B cell (primary cell): ENCODE results near the gene EFNA1. TPM values are rescaled to one million over a fixed set of nuclear protein-coding genes. Genes with fewer than 3 reads are reported as not detected.
"Not testable (repeated sequence)": the region's sequence is repeated elsewhere in the genome, so short reads cannot be mapped to it uniquely, and the experiment has no call there.

Experiments used
- ATAC-seq: fragments of 200-7000 bp; cut with Tn5 transposase; one replicate; pipeline ENCODE4 v1.10.0; 2021; ENCODE audit warnings: low read depth, mild to moderate bottlenecking, moderate number of reproducible peaks, moderate library complexity
- CTCF ChIA-PET: fragments of 350-600 bp; sonication (Branson Sonifier 250); formaldehyde crosslinking; loops from one replicate; lab custom pipeline; 2021; ENCODE audit warnings: antibody characterized with exemption, inconsistent platforms; lab: Charles Lee
- POLR2A ChIA-PET: fragments of 350-600 bp; sonication (Branson Sonifier 250); formaldehyde crosslinking; loops from one replicate; lab custom pipeline; 2021; ENCODE audit warnings: antibody characterized with exemption; lab: Charles Lee
- DNase-seq: peaks from one replicate; pipeline ENCODE4 v3.0.0; 2013
- H2AFZ ChIP-seq: 2 replicates; pipeline ENCODE4 v1.6.1; 2012; ENCODE audit warnings: mild to moderate bottlenecking, low read depth, low read length; ENCODE audit not compliant: insufficient read depth, poor library complexity, severe bottlenecking
- H3K27ac ChIP-seq, 2 donors: 1 replicate in 1 of 2; 2 replicates in 1 of 2; pipeline ENCODE4 v1.5.1; 2012 to 2013; ENCODE audit warnings: low read length in 2 of 2, mild to moderate bottlenecking in 2 of 2, moderate library complexity in 1 of 2
- H3K27me3 ChIP-seq, 4 experiments: fragments of 200-600 bp in 1 of 4; sonication (generic) in 1 of 4; replicated peaks in 1 of 4; 1 replicate in 2 of 4; 2 replicates in 2 of 4; pipeline versions ENCODE4 v1.6.1 to v1.7.0; 2013 to 2016; ENCODE audit warnings: low read length in 3 of 4, mild to moderate bottlenecking in 2 of 4, mixed read lengths in 1 of 4, moderate library complexity in 1 of 4; ENCODE audit not compliant: insufficient read depth in 4 of 4, control insufficient read depth in 3 of 4; ENCODE audit errors: control extremely low read depth in 1 of 4
- H3K36me3 ChIP-seq, 2 experiments: replicated peaks in 1 of 2; 1 replicate in 1 of 2; 2 replicates in 1 of 2; pipeline versions ENCODE4 v1.6.1 to v1.7.1; 2013; ENCODE audit warnings: low read length in 1 of 2; ENCODE audit not compliant: insufficient read depth in 2 of 2, control insufficient read depth in 1 of 2; ENCODE audit errors: control extremely low read depth in 1 of 2, extremely low read depth in 1 of 2
- H3K4me1 ChIP-seq, 2 donors: fragments of 200-600 bp in 1 of 2; sonication (generic) in 1 of 2; 1 replicate in 1 of 2; 2 replicates in 1 of 2; pipeline versions ENCODE4 v1.5.1 to v1.6.1; 2013 to 2017; ENCODE audit warnings: low read length in 2 of 2; ENCODE audit not compliant: control insufficient read depth in 2 of 2, insufficient read depth in 2 of 2
- H3K4me2 ChIP-seq: replicated peaks from 2 replicates; pipeline ENCODE3; 2012; ENCODE audit warnings: mild to moderate bottlenecking, low read depth, low read length; ENCODE audit not compliant: poor library complexity, severe bottlenecking
- H3K4me3 ChIP-seq, 5 experiments: fragments of 200-600 bp in 1 of 5; sonication (generic) in 1 of 5; 1 replicate in 3 of 5; 2 replicates in 2 of 5; pipeline versions ENCODE4 v1.5.1 to v1.7.0; 2011 to 2016; ENCODE audit warnings: low read length in 4 of 5, mild to moderate bottlenecking in 4 of 5, low read depth in 2 of 5, control low read depth in 1 of 5, moderate library complexity in 1 of 5; ENCODE audit not compliant: insufficient read depth in 1 of 5; ENCODE audit errors: control extremely low read depth in 1 of 5, extremely low read depth in 1 of 5
- H3K79me2 ChIP-seq: fragments of 200-600 bp; sonication (generic); one replicate; pipeline ENCODE4 v1.6.0; 2016; ENCODE audit warnings: low read length; ENCODE audit not compliant: control insufficient read depth, insufficient read depth
- H3K9ac ChIP-seq: fragments of 200-600 bp; sonication (generic); 2 replicates; pipeline ENCODE4 v1.6.1; 2017; ENCODE audit warnings: mild to moderate bottlenecking, low read length, moderate library complexity
- H3K9me3 ChIP-seq, 3 donors: one replicate each; pipeline versions ENCODE4 v1.6.1 to v1.7.1; 2013; ENCODE audit warnings: low read length in 2 of 3; ENCODE audit not compliant: control insufficient read depth in 2 of 3, insufficient read depth in 1 of 3; ENCODE audit errors: control extremely low read depth in 1 of 3
- H4K20me1 ChIP-seq: 2 replicates; pipeline ENCODE4 v1.6.0; 2012; ENCODE audit warnings: mild to moderate bottlenecking, low read length; ENCODE audit not compliant: insufficient read depth, control insufficient read depth, poor library complexity, severe bottlenecking
- H3K27ac Mint-ChIP-seq: one replicate; pipeline ENCODE4 v1.8.0; 2021; ENCODE audit warnings: mixed read lengths
- H3K27me3 Mint-ChIP-seq: one replicate; pipeline ENCODE4 v1.8.0; 2021; ENCODE audit warnings: mixed read lengths
- H3K4me1 Mint-ChIP-seq: one replicate; pipeline ENCODE4 v1.8.0; 2021; ENCODE audit warnings: mixed read lengths
- H3K4me3 Mint-ChIP-seq: one replicate; pipeline ENCODE4 v1.8.0; 2021; ENCODE audit warnings: mixed read lengths
- H3K9me3 Mint-ChIP-seq: one replicate; pipeline ENCODE4 v1.8.0; 2022; ENCODE audit warnings: mixed read lengths; ENCODE audit not compliant: insufficient read depth
- EZH2 ChIP-seq: IDR thresholded peaks from 2 replicates; pipeline ENCODE4 v1.6.1; 2012; ENCODE audit warnings: borderline replicate concordance, low read depth, mild to moderate bottlenecking, moderate library complexity, low read length; ENCODE audit not compliant: insufficient read depth, poor library complexity, severe bottlenecking
- WGBS: methylation state at CpG from one replicate; pipeline ENCODE4 v1.1.5; 2013; ENCODE audit warnings: missing lambda C conversion rate; ENCODE audit not compliant: insufficient coverage; 5-methylcytosine and 5-hydroxymethylcytosine counted together
- intact Hi-C: fragments of 100-400 bp; cut with micrococcal nuclease; formaldehyde crosslinking; loops from one replicate; pipeline ENCODE4 v1.10.0; 2022
- polyA plus RNA-seq: library from polyadenylated mRNA; depleted of rRNA; stranded (reverse); fragments of >200 nt; gene quantifications from 2 replicates; pipeline ENCODE4 v1.2.3, GENCODE V29; 2012
- total RNA-seq, 2 donors: library from RNA; stranded (reverse); fragments of 120-200 nt in 1 of 2; gene quantifications; 1 replicate in 1 of 2; 2 replicates in 1 of 2; pipeline versions ENCODE4 v1.2.3 to v1.2.4, GENCODE V29; 2013 to 2022
- TF ChIP-seq, protein P1 (sequence below): fragments of 200-600 bp; IDR thresholded peaks from one replicate; pipeline ENCODE4 v1.8.0; 2022; ENCODE audit warnings: antibody characterized with exemption, mild to moderate bottlenecking

Gene EFNA1
- total and polyA plus RNA-seq, 2 donors (not counting 1 experiment from before 2014, with no cell fraction given): 0.28 TPM; not detected in 1

DNA sequence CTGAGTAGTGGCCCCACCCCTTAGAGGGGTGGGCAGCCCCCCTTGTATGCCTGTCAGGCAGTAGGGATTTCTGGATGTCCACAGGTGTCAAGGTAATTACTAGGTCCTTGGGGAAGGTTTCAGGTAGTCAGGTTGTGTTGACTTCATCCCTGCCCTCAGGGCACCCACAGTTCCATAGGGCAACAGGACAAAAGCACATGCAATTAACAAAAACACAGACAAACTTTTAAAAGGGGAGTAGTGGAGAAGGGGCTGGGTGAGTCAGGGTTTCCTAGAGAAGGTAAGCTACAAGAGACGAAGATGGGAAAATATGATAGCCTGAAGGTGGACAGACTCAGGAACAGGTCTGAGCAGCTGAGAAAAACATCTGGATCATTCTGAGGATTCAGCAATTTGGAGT lies 31.3 kb downstream of the EFNA1 start:
- Histone ChIP-seq H3K27ac (no peak overlapping the region), H3K9me3 (no peaks in the 10 kb centered on the region), H3K27me3 (no peaks in the 10 kb centered on the region), H3K9ac (no peak overlapping the region), H3K4me1 (no peaks in the 10 kb centered on the region), H3K79me2 (no peaks in the 10 kb centered on the region), H3K4me2 (no peak overlapping the region), H2AFZ (no peak overlapping the region), H3K36me3 (no peaks in the 10 kb centered on the region), H3K4me3 (no peak overlapping the region), H4K20me1 (no peaks in the 10 kb centered on the region)
- intact Hi-C loops: no loop called here
- Mint-ChIP-seq H3K27ac (no peak overlapping the region), H3K4me3 (no peak overlapping the region), H3K4me1 (no peaks in the 10 kb centered on the region), H3K27me3 (no peaks in the 10 kb centered on the region), H3K9me3 (no peaks in the 10 kb centered on the region)
- ChIA-PET CTCF (interaction anchor here (0.7 kb wide), 1 partner anchor 10 kb away, joined by 3 read pairs; no protein-coding TSS in a partner anchor), POLR2A (no interaction called here)
- 86% methylated on average over 1 of the region's 1 CpG for WGBS
- ATAC-seq: no peak
- TF ChIP-seq, protein P1, sequence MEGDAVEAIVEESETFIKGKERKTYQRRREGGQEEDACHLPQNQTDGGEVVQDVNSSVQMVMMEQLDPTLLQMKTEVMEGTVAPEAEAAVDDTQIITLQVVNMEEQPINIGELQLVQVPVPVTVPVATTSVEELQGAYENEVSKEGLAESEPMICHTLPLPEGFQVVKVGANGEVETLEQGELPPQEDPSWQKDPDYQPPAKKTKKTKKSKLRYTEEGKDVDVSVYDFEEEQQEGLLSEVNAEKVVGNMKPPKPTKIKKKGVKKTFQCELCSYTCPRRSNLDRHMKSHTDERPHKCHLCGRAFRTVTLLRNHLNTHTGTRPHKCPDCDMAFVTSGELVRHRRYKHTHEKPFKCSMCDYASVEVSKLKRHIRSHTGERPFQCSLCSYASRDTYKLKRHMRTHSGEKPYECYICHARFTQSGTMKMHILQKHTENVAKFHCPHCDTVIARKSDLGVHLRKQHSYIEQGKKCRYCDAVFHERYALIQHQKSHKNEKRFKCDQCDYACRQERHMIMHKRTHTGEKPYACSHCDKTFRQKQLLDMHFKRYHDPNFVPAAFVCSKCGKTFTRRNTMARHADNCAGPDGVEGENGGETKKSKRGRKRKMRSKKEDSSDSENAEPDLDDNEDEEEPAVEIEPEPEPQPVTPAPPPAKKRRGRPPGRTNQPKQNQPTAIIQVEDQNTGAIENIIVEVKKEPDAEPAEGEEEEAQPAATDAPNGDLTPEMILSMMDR: no peak
- no peak for TF ChIP-seq EZH2
- no peak for DNase-seq

DNA sequence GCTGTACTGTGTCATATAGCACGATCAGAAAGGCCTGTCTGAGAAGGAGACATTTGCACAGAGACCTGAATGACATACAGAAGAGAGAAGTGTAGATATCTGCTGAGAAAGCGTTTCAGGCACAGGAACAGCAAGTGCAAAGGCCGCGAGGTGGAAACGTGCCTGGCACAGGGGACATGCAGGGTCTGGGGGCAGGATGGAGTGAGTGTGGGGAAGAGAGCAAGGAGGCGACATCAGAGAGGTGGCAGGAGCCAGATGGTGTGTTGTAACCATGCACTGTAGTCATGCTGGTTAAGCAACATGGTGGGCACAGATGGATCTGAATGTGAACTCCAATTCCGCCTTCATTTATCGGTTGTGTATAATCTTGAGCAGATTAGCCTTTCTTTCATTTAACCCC lies 32.5 kb downstream of the EFNA1 start:
- no peak overlapping the region for H3K27ac ChIP-seq
- no peak overlapping the region for H2AFZ ChIP-seq
- H3K79me2 ChIP-seq: no peaks in the 10 kb centered on the region
- CTCF ChIA-PET: no interaction called here
- H3K27me3 ChIP-seq: no peaks in the 10 kb centered on the region
- TF ChIP-seq, protein P1: no peak
- no peak for TF ChIP-seq EZH2
- intact Hi-C loops: no loop called here
- no peak overlapping the region for H3K4me2 ChIP-seq
- Mint-ChIP-seq H3K27me3 (no peaks in the 10 kb centered on the region), H3K4me3 (no peak overlapping the region), H3K27ac (no peak overlapping the region), H3K9me3 (no peaks in the 10 kb centered on the region), H3K4me1 (no peaks in the 10 kb centered on the region)
- POLR2A ChIA-PET: interaction anchor here (0.7 kb wide), 1 partner anchor 38 kb away, joined by 4 read pairs; no protein-coding TSS in a partner anchor
- DNase-seq (no peak), ATAC-seq (no peak)
- H3K4me3 ChIP-seq: no peak overlapping the region
- H3K36me3 ChIP-seq: no peaks in the 10 kb centered on the region
- no peaks in the 10 kb centered on the region for H4K20me1 ChIP-seq
- WGBS: 85% methylated on average over 6 of the region's 8 CpGs
- no peaks in the 10 kb centered on the region for H3K4me1 ChIP-seq
- H3K9me3 ChIP-seq: peaks cover 0 to 7% (median 0%) of the 10 kb centered on the region in 3 donors
- no peak overlapping the region for H3K9ac ChIP-seq

DNA sequence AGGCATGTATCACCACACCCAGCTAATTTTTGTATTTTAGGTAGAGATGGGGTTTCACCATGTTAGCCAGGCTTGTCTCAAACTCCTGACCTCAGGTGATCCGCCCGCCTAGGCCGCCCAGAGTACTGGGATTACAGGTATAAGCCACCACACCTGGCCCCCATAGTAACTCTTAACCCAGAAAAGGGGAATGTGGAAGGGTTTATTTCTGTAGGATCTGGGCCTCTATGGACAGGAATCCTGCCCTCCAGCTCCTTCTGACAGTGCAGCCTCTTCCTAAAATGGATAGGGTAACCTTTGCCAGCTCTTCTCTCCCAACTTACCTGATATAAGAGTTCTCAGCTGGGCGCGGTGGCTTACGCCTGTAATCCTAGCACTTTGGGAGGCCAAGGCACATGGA lies 35.0 kb downstream of the EFNA1 start:
- ChIA-PET POLR2A (interaction anchor here (1.1 kb wide), 1 partner anchor 11 kb away, joined by 5 read pairs; no protein-coding TSS in a partner anchor), CTCF (interaction anchor here (0.6 to 2.9 kb wide), 5 partner anchors 10 to 116 kb away, joined by 3 to 13 read pairs (median 4); partner anchors contain the start of gene KRTCAP2)
- WGBS: 100% methylated on average over 4 of the region's 6 CpGs
- H2AFZ ChIP-seq, H3K9me3 Mint-ChIP-seq, H3K27me3 Mint-ChIP-seq, intact Hi-C loops, H3K36me3 ChIP-seq, H3K4me2 ChIP-seq, H3K27ac Mint-ChIP-seq, H4K20me1 ChIP-seq, ATAC-seq, H3K27me3 ChIP-seq, H3K4me3 ChIP-seq, H3K4me3 Mint-ChIP-seq, DNase-seq, H3K27ac ChIP-seq, H3K79me2 ChIP-seq, H3K9ac ChIP-seq: not testable (repeated sequence)
- peaks cover 0 to 10% (median 0%) of the 10 kb centered on the region in 3 donors for H3K9me3 ChIP-seq
- H3K4me1 ChIP-seq: peaks cover 8 to 18% of the 10 kb centered on the region in 2 donors
- H3K4me1 Mint-ChIP-seq: peaks cover 12% of the 10 kb centered on the region
